ENCODE data around the gene ADGRG7. TPM values are rescaled to one million over a fixed set of nuclear protein-coding genes. Genes with fewer than 3 reads are reported as not detected.

The ADGRG7 gene
- total and polyA plus RNA-seq, 2 of the 13 experiments (the other 11 are each of a cell fraction or from before 2014, with no cell fraction given), result not detected

DNA sequence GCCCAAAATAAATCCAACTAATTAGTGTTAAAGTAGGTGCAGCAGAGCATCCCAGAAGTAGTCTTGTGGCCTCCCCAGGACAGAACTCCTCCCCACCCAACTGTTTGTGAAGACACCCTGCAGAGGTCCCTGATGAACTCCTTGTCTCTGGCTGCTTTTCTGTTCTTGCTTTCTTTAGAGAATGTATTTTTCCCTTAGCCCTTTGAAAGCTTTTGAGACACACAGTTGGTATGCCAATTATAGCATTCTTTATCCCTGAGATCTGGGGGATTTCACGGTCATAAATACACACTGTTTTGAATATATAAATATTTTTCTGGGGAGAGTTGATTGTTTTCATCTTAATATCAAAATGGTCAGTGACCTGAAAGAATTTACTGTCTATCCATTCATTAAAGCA lies 109.7 kb downstream of the ADGRG7 start (continued):
- TF ChIP-seq, protein P1, sequence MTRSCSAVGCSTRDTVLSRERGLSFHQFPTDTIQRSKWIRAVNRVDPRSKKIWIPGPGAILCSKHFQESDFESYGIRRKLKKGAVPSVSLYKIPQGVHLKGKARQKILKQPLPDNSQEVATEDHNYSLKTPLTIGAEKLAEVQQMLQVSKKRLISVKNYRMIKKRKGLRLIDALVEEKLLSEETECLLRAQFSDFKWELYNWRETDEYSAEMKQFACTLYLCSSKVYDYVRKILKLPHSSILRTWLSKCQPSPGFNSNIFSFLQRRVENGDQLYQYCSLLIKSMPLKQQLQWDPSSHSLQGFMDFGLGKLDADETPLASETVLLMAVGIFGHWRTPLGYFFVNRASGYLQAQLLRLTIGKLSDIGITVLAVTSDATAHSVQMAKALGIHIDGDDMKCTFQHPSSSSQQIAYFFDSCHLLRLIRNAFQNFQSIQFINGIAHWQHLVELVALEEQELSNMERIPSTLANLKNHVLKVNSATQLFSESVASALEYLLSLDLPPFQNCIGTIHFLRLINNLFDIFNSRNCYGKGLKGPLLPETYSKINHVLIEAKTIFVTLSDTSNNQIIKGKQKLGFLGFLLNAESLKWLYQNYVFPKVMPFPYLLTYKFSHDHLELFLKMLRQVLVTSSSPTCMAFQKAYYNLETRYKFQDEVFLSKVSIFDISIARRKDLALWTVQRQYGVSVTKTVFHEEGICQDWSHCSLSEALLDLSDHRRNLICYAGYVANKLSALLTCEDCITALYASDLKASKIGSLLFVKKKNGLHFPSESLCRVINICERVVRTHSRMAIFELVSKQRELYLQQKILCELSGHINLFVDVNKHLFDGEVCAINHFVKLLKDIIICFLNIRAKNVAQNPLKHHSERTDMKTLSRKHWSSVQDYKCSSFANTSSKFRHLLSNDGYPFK (CRISPR knock-in tag; IDR thresholded peaks at IDR 0.05; ENCODE audit: borderline replicate concordance), result no peak

- Histone ChIP-seq H4K20me1 (ENCODE audit: insufficient read depth, low read length) (peaks cover 29% of the 10 kb centered on the region), H3K27ac (ENCODE audit: extremely low read length, insufficient read depth, low read length) (no peak overlapping the region), H3K9me3 (ENCODE audit: low read length) (no peaks in the 10 kb centered on the region), H3K4me3 (replicated peaks in 1 of 3; ENCODE audit: insufficient read depth in 1 of 3, low read depth in 2 of 3, low read length in 3 of 3) (no peak overlapping the region), H3K27me3 (ENCODE audit: control insufficient read depth in 1 of 2, insufficient read depth in 2 of 2, low read length in 2 of 2) (no peaks in the 10 kb centered on the region), H3K4me1 (ENCODE audit: insufficient read depth, low read length) (peaks cover 27% of the 10 kb centered on the region), H3K9ac (ENCODE audit: insufficient read depth, low read depth, low read length) (no peak overlapping the region), H3K36me3 (replicated peaks in 1 of 2; ENCODE audit: control insufficient read depth in 1 of 2, insufficient read depth in 2 of 2, low read length in 2 of 2) (peaks cover 4 to 60% of the 10 kb centered on the region in 2 experiments), H3K79me2 (ENCODE audit: insufficient read depth, low read length) (peaks cover 51% of the 10 kb centered on the region), H3K4me2 (ENCODE audit: low read depth, low read length) (no peak overlapping the region), H2AFZ (ENCODE audit: low read length) (no peak overlapping the region)
- BruUV-seq (replicated peaks), result no TSS peak
- ChIA-PET CTCF (ENCODE audit: low intra/inter-chr PET ratio, low total read pairs) (no interaction called here), POLR2A (no interaction called here)
- in situ Hi-C loops (cut with HindIII; ENCODE audit: extremely low pct_ligation_motif_present, low pct_unique_long_range_greater_than_20kb), result loop anchor here (25.0 kb wide), 3 partner anchors 108 to 908 kb away; partner anchors contain the start of genes ADGRG7 and CMSS1
- FAIRE-seq (no peak), DNase-seq (ENCODE audit: low spot score) (no peak), ATAC-seq (no peak)
- WGBS (ENCODE audit: low lambda C conversion rate), result 93% methylated on average over 5 of the region's 5 CpGs
- intact Hi-C loops (cut with micrococcal nuclease; ENCODE audit: unreplicated experiment), result no loop called here
- no peak for TF ChIP-seq ZNF468 (CRISPR knock-in tag; IDR thresholded peaks at IDR 0.05)
- TF ChIP-seq ZNF747 (CRISPR knock-in tag; IDR thresholded peaks at IDR 0.05; ENCODE audit: borderline replicate concordance), result no peak
- no peak for TF ChIP-seq MXD4 (CRISPR knock-in tag; IDR thresholded peaks at IDR 0.05)
Measured at GRCh38 chr3:100720426-100720825, 111.0 kb downstream of the ADGRG7 start.
